IMR-90 (cell line): ENCODE results near the gene AOX1. TPM values are rescaled to one million over a fixed set of nuclear protein-coding genes. Genes with fewer than 3 reads are reported as not detected.

Source experiments
- ATAC-seq: fragments of 200-7000 bp; cut with Tn5 transposase; 2 replicates; pipeline ENCODE4 v1.9.1; 2020; ENCODE audit warnings: low read depth, mild to moderate bottlenecking, moderate library complexity
- BruUV-seq: library from RNA; stranded (reverse); fragments of 400-500 nt; replicated peaks from 2 replicates; lab custom pipeline; 2021; lab: Mats Ljungman, UMichigan
- CTCF ChIA-PET: fragments of 300-600 bp; formaldehyde crosslinking; extraction: SDS; loops from one replicate; lab custom pipeline; 2021; ENCODE audit warnings: antibody characterized with exemption; lab: Yijun Ruan, JAX
- POLR2A ChIA-PET: fragments of 300-600 bp; sonication (Branson Sonifier 250); formaldehyde crosslinking; loops from one replicate; lab custom pipeline; 2022; ENCODE audit warnings: antibody characterized with exemption; ENCODE audit not compliant: unreplicated experiment; lab: Charles Lee
- DNase-seq: peaks from one replicate; pipeline ENCODE4 v3.0.0; 2013
- H2AFZ ChIP-seq: replicated peaks from 2 replicates; pipeline ENCODE3; 2013; ENCODE audit warnings: low read length, mild to moderate bottlenecking; ENCODE audit not compliant: poor library complexity
- H2AK5ac ChIP-seq: 2 replicates; pipeline ENCODE4 v1.6.1; 2013; ENCODE audit warnings: low read depth, low read length, inconsistent platforms
- H2AK9ac ChIP-seq: replicated peaks from 2 replicates; pipeline ENCODE3; 2013; ENCODE audit warnings: mild to moderate bottlenecking, low read depth, low read length, moderate library complexity; ENCODE audit not compliant: poor library complexity
- H2BK120ac ChIP-seq: 2 replicates; pipeline ENCODE4 v1.6.1; 2013; ENCODE audit warnings: low read depth, low read length, inconsistent platforms
- H2BK15ac ChIP-seq: 3 replicates; pipeline ENCODE4 v1.6.1; 2013; ENCODE audit warnings: low read depth, low read length, inconsistent platforms
- H2BK20ac ChIP-seq: 2 replicates; pipeline ENCODE4 v1.6.1; 2013; ENCODE audit warnings: low read depth, mild to moderate bottlenecking, inconsistent platforms, low read length, moderate library complexity
- H2BK5ac ChIP-seq: 2 replicates; pipeline ENCODE4 v1.6.1; 2013; ENCODE audit warnings: mild to moderate bottlenecking, low read depth, low read length, inconsistent platforms; ENCODE audit not compliant: poor library complexity, severe bottlenecking
- H3K14ac ChIP-seq: replicated peaks from 2 replicates; pipeline ENCODE4 v1.6.1; 2013; ENCODE audit warnings: low read depth, low read length, inconsistent platforms
- H3K18ac ChIP-seq: 2 replicates; pipeline ENCODE4 v1.6.1; 2013; ENCODE audit warnings: low read depth, low read length, control low read depth
- H3K23ac ChIP-seq: 2 replicates; pipeline ENCODE4 v1.6.1; 2013; ENCODE audit warnings: low read depth, low read length, inconsistent platforms
- H3K27ac ChIP-seq: 2 replicates; pipeline ENCODE4 v1.5.1; 2013; ENCODE audit warnings: mild to moderate bottlenecking, control low read depth, low read length; ENCODE audit not compliant: insufficient read depth
- H3K27me3 ChIP-seq: 2 replicates; pipeline ENCODE4 v1.6.1; 2013; ENCODE audit warnings: low read length; ENCODE audit not compliant: control insufficient read depth, insufficient read depth
- H3K36me3 ChIP-seq: 2 replicates; pipeline ENCODE4 v1.6.1; 2013; ENCODE audit warnings: low read length, mixed read lengths; ENCODE audit not compliant: control insufficient read depth, insufficient read depth
- H3K4ac ChIP-seq: 2 replicates; pipeline ENCODE4 v1.6.1; 2013; ENCODE audit warnings: low read depth, low read length, inconsistent platforms
- H3K4me1 ChIP-seq: 2 replicates; pipeline ENCODE4 v1.6.1; 2013; ENCODE audit warnings: low read length, mixed read lengths; ENCODE audit not compliant: control insufficient read depth, insufficient read depth
- H3K4me2 ChIP-seq: 2 replicates; pipeline ENCODE4 v1.6.1; 2013; ENCODE audit warnings: low read depth, mild to moderate bottlenecking, control low read depth, low read length, moderate library complexity
- H3K4me3 ChIP-seq: 2 replicates; pipeline ENCODE4 v1.5.1; 2013; ENCODE audit warnings: low read depth, mild to moderate bottlenecking, control low read depth, low read length, moderate library complexity; ENCODE audit not compliant: insufficient read depth
- H3K56ac ChIP-seq: 2 replicates; pipeline ENCODE4 v1.6.1; 2013; ENCODE audit warnings: low read length, inconsistent platforms; ENCODE audit not compliant: insufficient read depth; ENCODE audit errors: extremely low read depth
- H3K79me1 ChIP-seq, 2 experiments: 2 replicates each; pipeline ENCODE4 v1.6.1; 2013; ENCODE audit warnings: low read length in 2 of 2, inconsistent platforms in 1 of 2, low read depth in 1 of 2
- H3K9ac ChIP-seq: 2 replicates; pipeline ENCODE4 v1.6.1; 2013; ENCODE audit warnings: low read depth, low read length, control low read depth
- H3K9me1 ChIP-seq: 2 replicates; pipeline ENCODE4 v1.6.1; 2013; ENCODE audit warnings: low read length, inconsistent platforms; ENCODE audit not compliant: insufficient read depth
- H3K9me3 ChIP-seq: 2 replicates; pipeline ENCODE4 v1.6.1; 2013; ENCODE audit warnings: low read length; ENCODE audit not compliant: control insufficient read depth, insufficient read depth
- H4K20me1 ChIP-seq: 2 replicates; pipeline ENCODE4 v1.6.1; 2013; ENCODE audit warnings: low read length, inconsistent platforms; ENCODE audit not compliant: insufficient read depth
- H4K5ac ChIP-seq: 2 replicates; pipeline ENCODE4 v1.6.1; 2013; ENCODE audit warnings: mild to moderate bottlenecking, low read depth, low read length, control low read depth
- H4K8ac ChIP-seq, 2 experiments: 2 replicates each; pipeline ENCODE4 v1.6.1; 2013; ENCODE audit warnings: low read depth in 2 of 2, low read length in 2 of 2, control low read depth in 1 of 2, inconsistent platforms in 1 of 2
- H4K91ac ChIP-seq: 2 replicates; pipeline ENCODE4 v1.6.1; 2013; ENCODE audit warnings: low read depth, low read length, inconsistent platforms; ENCODE audit not compliant: insufficient read depth
- BHLHE40 ChIP-seq: fragments of 150-350 bp; IDR thresholded peaks from 2 replicates; pipeline ENCODE4 v1.6.1; 2016; ENCODE audit warnings: mild to moderate bottlenecking, low read depth, low read length
- CEBPB ChIP-seq: IDR thresholded peaks from 2 replicates; pipeline ENCODE4 v1.6.1; 2012; ENCODE audit warnings: low read depth, low read length, improper control_type of control experiment
- CHD1 ChIP-seq: IDR thresholded peaks from 2 replicates; pipeline ENCODE4 v1.6.1; 2012; ENCODE audit warnings: low read depth, low read length, improper control_type of control experiment
- CTCF ChIP-seq: conservative IDR thresholded peaks from 2 replicates; pipeline ENCODE4 v1.5.1; 2012; ENCODE audit warnings: mild to moderate bottlenecking, low read depth, low read length, improper control_type of control experiment
- ELK1 ChIP-seq: fragments of 150-350 bp; IDR thresholded peaks from 2 replicates; pipeline ENCODE4 v1.6.1; 2016; ENCODE audit warnings: low read depth, mild to moderate bottlenecking, low read length, moderate library complexity, borderline replicate concordance
- FOS ChIP-seq: fragments of 150-350 bp; IDR thresholded peaks from 2 replicates; pipeline ENCODE4 v1.6.1; 2016; ENCODE audit warnings: low read depth, low read length
- MAFK ChIP-seq: IDR thresholded peaks from 2 replicates; pipeline ENCODE4 v1.6.1; 2012; ENCODE audit warnings: low read depth, low read length, improper control_type of control experiment
- MAZ ChIP-seq: IDR thresholded peaks from 2 replicates; pipeline ENCODE4 v1.6.1; 2012; ENCODE audit warnings: low read depth, mild to moderate bottlenecking, low read length, improper control_type of control experiment, moderate library complexity, borderline replicate concordance
- MXI1 ChIP-seq: IDR thresholded peaks from 2 replicates; pipeline ENCODE4 v1.6.1; 2012; ENCODE audit warnings: low read depth, mild to moderate bottlenecking, low read length, moderate library complexity, borderline replicate concordance
- NFE2L2 ChIP-seq: fragments of 150-350 bp; IDR thresholded peaks from 2 replicates; pipeline ENCODE4 v1.6.1; 2016; ENCODE audit warnings: low read depth, mild to moderate bottlenecking, low read length
- POLR2A ChIP-seq: IDR thresholded peaks from 2 replicates; pipeline ENCODE4 v1.6.1; 2012; ENCODE audit warnings: mild to moderate bottlenecking, low read depth, low read length
- RAD21 ChIP-seq: IDR thresholded peaks from 2 replicates; pipeline ENCODE4 v1.6.1; 2012; ENCODE audit warnings: low read length, improper control_type of control experiment
- RCOR1 ChIP-seq: IDR thresholded peaks from 2 replicates; pipeline ENCODE4 v1.6.1; 2012; ENCODE audit warnings: mild to moderate bottlenecking, low read length, improper control_type of control experiment; ENCODE audit not compliant: insufficient replicate concordance
- RFX5 ChIP-seq: IDR thresholded peaks from 2 replicates; pipeline ENCODE4 v1.8.0; 2012; ENCODE audit warnings: low read depth, mild to moderate bottlenecking, low read length, moderate library complexity
- SMC3 ChIP-seq: fragments of 150-350 bp; IDR thresholded peaks from 2 replicates; pipeline ENCODE4 v1.6.1; 2016; ENCODE audit warnings: low read depth, mild to moderate bottlenecking, antibody characterized with exemption, low read length, moderate library complexity
- USF2 ChIP-seq: fragments of 150-350 bp; IDR thresholded peaks from 2 replicates; pipeline ENCODE4 v1.6.1; 2017; ENCODE audit warnings: mild to moderate bottlenecking, antibody characterized with exemption, low read length, low read depth
- WGBS, 2 experiments: methylation state at CpG; one replicate each; pipeline versions ENCODE4 v1.1.5 to v1.1.7; 2013; ENCODE audit warnings: missing lambda C conversion rate in 2 of 2; ENCODE audit not compliant: insufficient read length in 1 of 2; ENCODE audit errors: extremely low coverage in 2 of 2; 5-methylcytosine and 5-hydroxymethylcytosine counted together
- dilution Hi-C: fragments of 300-500 bp; cut with HindIII; formaldehyde crosslinking; loops from one replicate; pipeline ENCODE4 v1.14.3; 2018; ENCODE audit warnings: low sequenced_read_pairs; ENCODE audit not compliant: unreplicated experiment
- in situ Hi-C: fragments of 300-500 bp; cut with MboI; formaldehyde crosslinking; loops from 3 replicates; pipeline ENCODE4 v1.14.3; 2019; ENCODE audit warnings: low sequenced_read_pairs, inconsistent platforms, mixed read lengths
- intact Hi-C: fragments of 100-400 bp; cut with micrococcal nuclease; formaldehyde crosslinking; loops from 2 replicates; pipeline ENCODE4 v1.10.0; 2022
- polyA plus RNA-seq, 3 experiments: library from polyadenylated mRNA; depleted of rRNA; stranded (reverse); fragments of >200 nt; gene quantifications; 2 replicates each; pipeline ENCODE4 v1.2.3, GENCODE V29; 2012; ENCODE audit warnings: low replicate concordance in 1 of 3
- total RNA-seq: library from RNA; depleted of rRNA; stranded (reverse); fragments of >200 nt; gene quantifications from 2 replicates; pipeline ENCODE4 v1.2.3, GENCODE V29; 2012

Gene AOX1
- total and polyA plus RNA-seq, 2 of the 4 experiments (the other 2 are of a cell fraction): 21.7 to 59.9 TPM

- intact Hi-C loops: loop anchor here (5.0 kb wide), 1 partner anchor 35 kb away; no protein-coding TSS in a partner anchor
- Histone ChIP-seq H2BK20ac (no peak overlapping the region), H3K4me3 (no peak overlapping the region), H3K79me1 (no peaks in the 10 kb centered on the region), H2AK5ac (peak overlapping the region; percentile 48; the same call in 1 of the 2 replicates), H2AFZ (no peak overlapping the region), H3K14ac (peak overlapping the region; percentile 58; the same call in 1 of the 2 replicates), H3K4me1 (peaks cover 28% of the 10 kb centered on the region), H3K9me1 (peaks cover 33% of the 10 kb centered on the region), H2BK120ac (no peak overlapping the region), H3K18ac (no peak overlapping the region), H3K36me3 (no peaks in the 10 kb centered on the region), H4K5ac (no peak overlapping the region), H4K8ac (no peak overlapping the region), H3K56ac (no peak overlapping the region), H3K4ac (no peak overlapping the region; the same call in 1 of the 2 replicates), H3K27me3 (no peaks in the 10 kb centered on the region), H4K91ac (no peak overlapping the region), H3K9ac (no peak overlapping the region), H3K9me3 (no peaks in the 10 kb centered on the region), H4K20me1 (no peaks in the 10 kb centered on the region), H2BK15ac (no peak overlapping the region; the same call in 2 of the 3 replicates), H2BK5ac (no peak overlapping the region), H3K27ac (no peak overlapping the region), H3K4me2 (no peak overlapping the region), H3K23ac (no peak overlapping the region), H2AK9ac (no peak overlapping the region)
- no TSS peak for BruUV-seq
- WGBS, 2 experiments: no CpG with 5 or more reads among the region's 4 CpGs
- in situ Hi-C loops: no loop called here
- no peak for DNase-seq
- ATAC-seq: no peak
- POLR2A ChIA-PET: no interaction called here
- dilution Hi-C loops: no loop called here
- CTCF ChIA-PET: no interaction called here
- TF ChIP-seq ELK1: no peak
- no peak for TF ChIP-seq POLR2A
- TF ChIP-seq RFX5: no peak
- TF ChIP-seq CHD1: no peak
- TF ChIP-seq USF2: no peak
- TF ChIP-seq MXI1: no peak
- no peak for TF ChIP-seq MAFK
- no peak for TF ChIP-seq RAD21
- no peak for TF ChIP-seq CTCF
- TF ChIP-seq RCOR1: no peak
- no peak for TF ChIP-seq FOS
- no peak for TF ChIP-seq NFE2L2
- TF ChIP-seq MAZ: no peak
- no peak for TF ChIP-seq BHLHE40
- no peak for TF ChIP-seq SMC3
- no peak for TF ChIP-seq CEBPB
Observed at GRCh38 chr2:200627110-200627770, 41.4 kb downstream of the AOX1 start.
